NCI-H146 treated with DMSO at 0.1 percent for 48 hours (cell line): ENCODE data around the gene ITGB1BP1.

ENCODE experiments used
- DNase-seq: peaks from one replicate; lab custom pipeline; 2025; ENCODE audit not compliant: unreplicated experiment; lab: John Stamatoyannopoulos, UW

Gene ITGB1BP1

DNA sequence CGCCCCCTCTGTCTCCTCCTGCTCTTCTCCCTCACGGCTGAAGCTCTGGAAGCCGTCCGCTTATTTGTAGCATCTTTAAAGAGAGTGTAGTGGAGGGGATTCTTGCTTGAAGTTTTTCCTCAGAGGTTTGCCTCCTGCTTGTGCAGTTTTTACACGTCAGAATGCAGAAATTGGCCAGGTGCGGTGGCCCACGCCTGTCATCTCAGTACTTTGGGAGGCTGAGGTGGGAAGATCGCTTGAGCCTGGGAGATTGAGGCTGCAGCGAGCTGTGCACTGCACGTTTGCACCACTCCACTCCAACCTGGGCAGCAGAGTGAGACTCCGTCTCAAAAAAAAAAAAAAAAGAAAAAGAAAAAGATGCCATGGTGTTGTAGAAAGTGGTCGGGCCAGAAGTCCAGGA, 69.0 kb downstream of the ITGB1BP1 start:
- no peak for DNase-seq
